ENCODE results near the gene MIB1. TPM values are rescaled to one million over a fixed set of nuclear protein-coding genes. Genes with fewer than 3 reads are reported as not detected.

MIB1 gene
- total RNA-seq, 1 experiment from 2014 or later = 48.8 TPM

DNA sequence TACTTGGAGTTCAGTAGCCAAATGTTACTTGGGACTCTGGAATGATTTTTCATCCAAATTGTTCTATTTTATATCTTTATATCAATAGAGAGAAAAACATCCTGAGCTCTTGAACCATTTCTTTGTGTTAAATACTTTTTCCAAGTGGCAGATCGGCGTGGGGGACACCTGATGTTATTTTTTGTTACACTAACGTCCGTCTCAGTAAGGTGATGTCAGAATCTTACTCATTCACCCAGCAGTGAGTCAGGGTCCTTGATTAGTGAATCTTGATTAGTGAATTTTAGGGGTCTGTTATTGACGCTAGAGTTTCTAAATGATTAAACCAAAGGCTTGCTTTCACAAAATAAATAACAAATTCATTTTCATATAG lies 1.7 kb downstream of the MIB1 start:
- Histone ChIP-seq H2AFZ (ENCODE audit: low read length) (no peak overlapping the region), H3T11ph (ENCODE audit: low read length) (no peak overlapping the region), H3K23ac (ENCODE audit: insufficient read length, low read depth, low read length) (no peak overlapping the region), H4K5ac (ENCODE audit: insufficient read length, low read depth, low read length) (no peak overlapping the region), H2BK20ac (ENCODE audit: low read depth, low read length, poor library complexity, severe bottlenecking) (no peak overlapping the region), H3K27me3 (ENCODE audit: insufficient read depth, low read length) (no peaks in the 10 kb centered on the region), H3K79me2 (ENCODE audit: insufficient read depth, low read length) (peaks cover 21% of the 10 kb centered on the region; the same call in 1 of the 2 replicates), H3K14ac (ENCODE audit: insufficient read depth, low read length) (no peak overlapping the region), H3K18ac (ENCODE audit: insufficient read length, low read depth, low read length) (no peak overlapping the region), H3K9ac (ENCODE audit: extremely low read depth, insufficient read length, low read length) (no peak overlapping the region), H4K20me1 (ENCODE audit: control insufficient read depth, insufficient read depth, insufficient read length) (no peaks in the 10 kb centered on the region), H2BK12ac (ENCODE audit: insufficient read length, low read depth, low read length) (no peak overlapping the region), H3K27ac (ENCODE audit: insufficient read length, low read depth, low read length) (no peak overlapping the region), H3K9me3 (ENCODE audit: control insufficient read depth, low read depth, low read length) (no peaks in the 10 kb centered on the region), H4K91ac (ENCODE audit: insufficient read length, low read depth, low read length) (no peak overlapping the region), H4K8ac (replicated peaks; ENCODE audit: insufficient read length, low read depth, low read length) (no peak overlapping the region), H3K23me2 (ENCODE audit: insufficient read length, low read depth, low read length, poor library complexity, severe bottlenecking) (peaks cover 3% of the 10 kb centered on the region), H3K56ac (ENCODE audit: insufficient read length, low read depth, low read length) (no peak overlapping the region), H2BK120ac (ENCODE audit: low read depth, low read length, poor library complexity, severe bottlenecking) (no peak overlapping the region), H3K4me2 (ENCODE audit: insufficient read depth, insufficient read length, low read length) (peak overlapping the region; percentile 95), H2BK5ac (ENCODE audit: insufficient read length, low read length) (no peak overlapping the region), H3K4ac (ENCODE audit: low read depth, low read length) (no peak overlapping the region), H2AK5ac (ENCODE audit: insufficient read length, low read length) (no peak overlapping the region), H3K4me1 (ENCODE audit: insufficient read depth, low read length) (no peaks in the 10 kb centered on the region), H2BK15ac (ENCODE audit: low read depth, low read length) (no peak overlapping the region), H3K79me1 (ENCODE audit: insufficient read depth, low read depth, low read length, poor library complexity, severe bottlenecking) (no peaks in the 10 kb centered on the region)
- peaks cover 0 to 6% (median 2%) of the 10 kb centered on the region in 3 experiments; a peak in 2 of 7 replicates for H3K36me3 Mint-ChIP-seq (ENCODE audit: insufficient read depth in 1 of 3, low read depth in 3 of 3)
- no peaks in the 10 kb centered on the region for H3K27me3 Mint-ChIP-seq (ENCODE audit: low read depth)
- DNase-seq = no peak
- peaks cover 1 to 3% of the 10 kb centered on the region in 2 experiments; a peak in 3 of 5 replicates for H3K9me3 Mint-ChIP-seq
- TF ChIP-seq, protein P1, sequence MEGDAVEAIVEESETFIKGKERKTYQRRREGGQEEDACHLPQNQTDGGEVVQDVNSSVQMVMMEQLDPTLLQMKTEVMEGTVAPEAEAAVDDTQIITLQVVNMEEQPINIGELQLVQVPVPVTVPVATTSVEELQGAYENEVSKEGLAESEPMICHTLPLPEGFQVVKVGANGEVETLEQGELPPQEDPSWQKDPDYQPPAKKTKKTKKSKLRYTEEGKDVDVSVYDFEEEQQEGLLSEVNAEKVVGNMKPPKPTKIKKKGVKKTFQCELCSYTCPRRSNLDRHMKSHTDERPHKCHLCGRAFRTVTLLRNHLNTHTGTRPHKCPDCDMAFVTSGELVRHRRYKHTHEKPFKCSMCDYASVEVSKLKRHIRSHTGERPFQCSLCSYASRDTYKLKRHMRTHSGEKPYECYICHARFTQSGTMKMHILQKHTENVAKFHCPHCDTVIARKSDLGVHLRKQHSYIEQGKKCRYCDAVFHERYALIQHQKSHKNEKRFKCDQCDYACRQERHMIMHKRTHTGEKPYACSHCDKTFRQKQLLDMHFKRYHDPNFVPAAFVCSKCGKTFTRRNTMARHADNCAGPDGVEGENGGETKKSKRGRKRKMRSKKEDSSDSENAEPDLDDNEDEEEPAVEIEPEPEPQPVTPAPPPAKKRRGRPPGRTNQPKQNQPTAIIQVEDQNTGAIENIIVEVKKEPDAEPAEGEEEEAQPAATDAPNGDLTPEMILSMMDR (conservative IDR thresholded peaks at IDR 0.05) = no peak
- peak overlapping the region; percentile 88 to 95 for H3K4me3 Mint-ChIP-seq
- H3K4me1 Mint-ChIP-seq = peaks cover 52 to 58% of the 10 kb centered on the region in 2 experiments
- peak overlapping the region in 2 of 3 experiments; percentile 49 to 70; a peak in 2 of 7 replicates for H3K27ac Mint-ChIP-seq
- no CpG with 5 or more reads among the region's 5 CpGs for WGBS (ENCODE audit: extremely low coverage, insufficient read length, low lambda C conversion rate)

All from H9 (cell line).